Duodenal mucosa (tissue), 2 donors: ENCODE results near the gene PKD1L1.

Experiments used
- H3K27ac ChIP-seq: one replicate; pipeline ENCODE4 v1.7.0; 2013; ENCODE audit warnings: low read depth, low read length
- H3K27me3 ChIP-seq, 2 donors: one replicate each; pipeline ENCODE4 v1.7.0; 2013; ENCODE audit warnings: low read length in 2 of 2, control low read depth in 1 of 2; ENCODE audit not compliant: insufficient read depth in 2 of 2, control insufficient read depth in 1 of 2
- H3K36me3 ChIP-seq, 2 donors: one replicate each; pipeline ENCODE4 v1.7.0; 2013; ENCODE audit warnings: low read length in 2 of 2, control low read depth in 1 of 2; ENCODE audit not compliant: insufficient read depth in 2 of 2, control insufficient read depth in 1 of 2
- H3K4me1 ChIP-seq, 2 donors: one replicate each; pipeline ENCODE4 v1.7.0; 2013; ENCODE audit warnings: low read length in 2 of 2, control low read depth in 1 of 2; ENCODE audit not compliant: insufficient read depth in 2 of 2, control insufficient read depth in 1 of 2
- H3K4me3 ChIP-seq, 2 donors: one replicate each; pipeline ENCODE4 v1.7.0; 2013; ENCODE audit warnings: low read length in 2 of 2, low read depth in 1 of 2
- H3K9ac ChIP-seq, 2 donors: one replicate each; pipeline ENCODE4 v1.7.0; 2013; ENCODE audit warnings: low read length in 2 of 2, low read depth in 1 of 2
- H3K9me3 ChIP-seq, 2 donors: one replicate each; pipeline ENCODE4 v1.7.0; 2013; ENCODE audit warnings: low read length in 2 of 2, control low read depth in 1 of 2; ENCODE audit not compliant: control insufficient read depth in 1 of 2

The PKD1L1 gene

GRCh38 chr7:47962262-47962661 is 14.0 kb upstream of the PKD1L1 start:
- peaks cover 37 to 64% of the 10 kb centered on the region in 2 donors for H3K36me3 ChIP-seq
- H3K4me1 ChIP-seq, result peaks cover 4 to 8% of the 10 kb centered on the region in 2 donors
- H3K4me3 ChIP-seq, result no peak overlapping the region

GRCh38 chr7:47957156-47957555 is 8.9 kb upstream of the PKD1L1 start:
- Histone ChIP-seq H3K4me1 (peaks cover 0 to 3% of the 10 kb centered on the region in 2 donors), H3K27ac (no peak overlapping the region), H3K9me3 (no peaks in the 10 kb centered on the region), H3K36me3 (peaks cover 8 to 26% of the 10 kb centered on the region in 2 donors), H3K4me3 (no peak overlapping the region), H3K27me3 (no peaks in the 10 kb centered on the region), H3K9ac (no peak overlapping the region)

More at GRCh38 chr7:47962262-47962661, 14.0 kb upstream of the PKD1L1 start:
- Histone ChIP-seq H3K9me3 (no peaks in the 10 kb centered on the region), H3K9ac (no peak overlapping the region), H3K27ac (no peak overlapping the region), H3K27me3 (no peaks in the 10 kb centered on the region)

DNA sequence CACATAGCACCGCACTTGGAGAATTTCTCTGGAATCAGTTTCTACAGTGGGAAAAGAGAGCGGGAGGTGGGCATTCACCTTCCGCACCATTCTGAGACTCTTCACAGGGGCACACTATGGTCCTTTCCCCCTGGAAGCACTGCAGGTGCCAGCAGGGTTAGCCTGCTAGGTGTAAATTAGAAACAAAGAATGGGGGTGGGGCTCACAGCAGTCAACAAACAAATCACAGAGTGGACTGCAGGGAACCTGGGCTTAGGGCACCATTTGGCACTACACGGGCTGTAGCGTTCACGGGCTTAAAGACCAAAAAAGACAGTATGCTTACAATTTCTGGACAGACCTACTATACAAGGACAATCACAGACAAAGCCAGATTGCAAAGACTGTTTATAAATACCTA is 8.0 kb upstream of the PKD1L1 start:
- H3K4me1 ChIP-seq, result no peaks in the 10 kb centered on the region
- H3K9me3 ChIP-seq, result no peaks in the 10 kb centered on the region
- no peak overlapping the region for H3K27ac ChIP-seq
- no peaks in the 10 kb centered on the region for H3K27me3 ChIP-seq
- no peak overlapping the region for H3K4me3 ChIP-seq
- H3K9ac ChIP-seq, result no peak overlapping the region
- peaks cover 8 to 18% of the 10 kb centered on the region in 2 donors for H3K36me3 ChIP-seq

DNA sequence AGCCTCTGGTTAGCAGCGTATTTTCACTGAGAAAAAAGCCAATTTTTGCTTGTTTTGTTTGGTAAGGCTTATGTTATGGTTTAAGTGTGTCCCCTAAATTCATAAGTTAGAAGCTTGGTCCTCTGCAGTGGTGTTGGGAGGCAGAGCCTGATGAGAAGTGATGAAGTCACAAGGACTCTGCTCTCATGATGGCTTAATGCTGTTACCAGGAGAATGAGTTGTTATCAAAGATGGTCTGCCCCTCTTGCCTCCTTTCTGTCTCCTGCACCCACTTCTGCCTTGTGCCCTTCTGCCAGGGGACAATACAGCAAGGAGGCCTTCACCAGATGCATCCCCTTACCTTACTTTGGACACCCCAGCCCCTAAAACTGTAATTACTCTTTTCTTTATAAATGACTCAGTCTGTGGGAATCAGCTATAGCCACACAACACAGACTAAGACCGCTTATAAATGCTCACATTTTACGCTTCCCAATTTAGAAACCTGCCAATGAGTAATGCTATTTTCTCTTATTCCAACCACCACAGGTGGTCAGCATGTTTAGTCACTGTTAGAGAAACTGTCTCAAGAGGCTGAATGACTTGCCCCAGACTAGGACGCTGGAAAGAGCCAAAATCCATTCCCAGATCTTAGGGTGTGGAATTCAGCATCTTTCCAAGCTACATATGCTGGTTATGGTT is 6.1 kb upstream of the PKD1L1 start:
- Histone ChIP-seq H3K9ac (no peak overlapping the region), H3K27me3 (no peaks in the 10 kb centered on the region)

GRCh38 chr7:47953822-47954221 is 5.6 kb upstream of the PKD1L1 start:
- Histone ChIP-seq H3K27me3 (no peaks in the 10 kb centered on the region), H3K9ac (no peak overlapping the region), H3K4me1 (no peaks in the 10 kb centered on the region), H3K4me3 (no peak overlapping the region), H3K9me3 (no peaks in the 10 kb centered on the region), H3K36me3 (peaks cover 8 to 11% of the 10 kb centered on the region in 2 donors), H3K27ac (no peak overlapping the region)

More for the DNA sequence above, 6.1 kb upstream of the PKD1L1 start:
- Histone ChIP-seq H3K27ac (no peak overlapping the region), H3K4me3 (no peak overlapping the region), H3K9me3 (no peaks in the 10 kb centered on the region), H3K4me1 (no peaks in the 10 kb centered on the region), H3K36me3 (peaks cover 8 to 11% of the 10 kb centered on the region in 2 donors)

DNA sequence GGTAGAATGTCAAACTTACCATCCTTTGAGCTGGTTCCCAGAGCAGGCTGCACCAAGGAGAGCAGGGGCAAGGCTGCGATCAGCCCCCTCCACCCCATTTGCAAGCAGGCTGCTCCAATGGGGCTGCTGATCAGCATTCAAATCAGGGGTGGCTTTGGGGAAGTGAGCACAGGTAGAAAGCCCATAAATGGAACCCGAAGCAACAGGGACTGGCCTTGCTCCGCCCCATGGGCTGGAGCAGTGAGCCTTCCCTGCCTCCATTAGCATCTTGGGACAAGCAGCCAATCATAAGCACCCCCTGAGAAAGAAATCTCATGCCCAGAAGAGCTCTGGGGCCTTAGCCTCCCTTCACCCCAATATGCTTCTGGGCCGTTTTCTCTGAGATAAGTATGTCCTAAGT is 4.0 kb upstream of the PKD1L1 start:
- Histone ChIP-seq H3K4me1 (no peaks in the 10 kb centered on the region), H3K27me3 (no peaks in the 10 kb centered on the region), H3K4me3 (no peak overlapping the region), H3K9me3 (no peaks in the 10 kb centered on the region), H3K36me3 (peaks cover 8 to 11% of the 10 kb centered on the region in 2 donors), H3K9ac (no peak overlapping the region), H3K27ac (no peak overlapping the region)

DNA sequence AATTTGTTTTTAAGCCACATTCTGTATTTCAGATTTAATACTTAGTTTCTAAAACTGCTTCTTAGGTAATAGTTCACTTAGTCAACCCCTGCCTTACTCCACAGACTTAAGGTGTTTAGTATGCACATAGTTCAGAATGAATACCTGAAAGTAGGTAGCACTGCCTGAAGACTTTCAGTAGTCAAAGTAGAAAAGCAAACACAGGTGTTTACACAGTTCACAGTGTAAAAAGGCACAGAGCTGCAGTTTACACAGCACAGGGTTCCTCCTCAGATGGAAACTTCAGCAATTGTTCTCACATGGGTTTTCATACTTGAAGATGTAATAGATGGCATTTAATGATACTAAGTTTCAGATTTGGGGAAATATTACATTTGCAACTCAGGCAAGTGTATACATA is 3.1 kb upstream of the PKD1L1 start:
- Histone ChIP-seq H3K9me3 (no peaks in the 10 kb centered on the region), H3K4me1 (peaks cover 0 to 6% of the 10 kb centered on the region in 2 donors), H3K9ac (no peak overlapping the region), H3K36me3 (peaks cover 7 to 11% of the 10 kb centered on the region in 2 donors), H3K27ac (no peak overlapping the region), H3K27me3 (no peaks in the 10 kb centered on the region), H3K4me3 (no peak overlapping the region)

GRCh38 chr7:47950714-47951113 is 2.4 kb upstream of the PKD1L1 start:
- no peaks in the 10 kb centered on the region for H3K9me3 ChIP-seq
- H3K27ac ChIP-seq, result no peak overlapping the region
- peaks cover 0 to 7% of the 10 kb centered on the region in 2 donors for H3K4me1 ChIP-seq
- no peaks in the 10 kb centered on the region for H3K27me3 ChIP-seq
- no peak overlapping the region for H3K4me3 ChIP-seq
- no peak overlapping the region for H3K9ac ChIP-seq
- peaks cover 4 to 11% of the 10 kb centered on the region in 2 donors for H3K36me3 ChIP-seq

DNA sequence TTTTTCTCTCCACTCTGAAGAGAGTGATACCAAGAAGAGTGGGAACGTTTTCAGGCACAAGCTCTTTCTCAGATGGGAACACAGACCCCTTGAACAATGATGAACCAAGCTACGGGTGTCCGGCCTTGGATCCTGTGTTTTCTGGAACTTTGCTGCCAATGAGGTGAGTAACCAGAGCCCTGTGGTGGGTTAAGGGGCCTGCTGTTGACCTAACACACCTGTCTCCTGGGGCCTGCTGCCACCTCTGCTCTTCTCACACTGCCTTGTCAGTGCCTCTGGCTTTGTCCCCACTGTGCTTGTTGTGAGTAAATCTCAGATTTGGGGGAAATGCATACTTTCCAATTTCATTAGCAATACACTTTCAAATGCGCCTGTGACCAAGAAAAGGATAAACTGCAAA is 1.4 kb upstream of the PKD1L1 start:
- H3K9me3 ChIP-seq, result no peaks in the 10 kb centered on the region
- no peak overlapping the region for H3K9ac ChIP-seq
- H3K36me3 ChIP-seq, result peaks cover 0 to 7% of the 10 kb centered on the region in 2 donors
- H3K27ac ChIP-seq, result no peak overlapping the region
- H3K4me3 ChIP-seq, result no peak overlapping the region
- no peaks in the 10 kb centered on the region for H3K27me3 ChIP-seq
- H3K4me1 ChIP-seq, result peaks cover 0 to 7% of the 10 kb centered on the region in 2 donors

DNA sequence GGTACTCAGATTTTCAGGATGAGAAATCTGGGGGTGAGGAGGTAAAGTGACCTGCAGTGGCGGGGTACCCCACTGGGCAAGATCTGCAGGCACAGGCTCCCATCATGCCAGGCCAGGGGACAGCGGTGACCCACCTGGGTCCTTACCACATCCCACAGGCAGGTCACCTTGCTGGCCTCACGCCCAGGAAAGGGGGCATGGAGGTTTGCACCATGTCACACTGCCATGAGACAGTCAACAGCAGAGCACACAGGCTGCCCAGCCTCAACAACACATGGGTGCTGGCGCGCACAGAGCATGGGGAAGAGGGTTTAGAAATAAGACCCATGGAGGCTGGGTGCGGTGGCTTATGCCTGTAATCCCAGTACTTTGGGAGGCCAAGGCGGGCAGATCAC is 914 bp downstream of the PKD1L1 start:
- Histone ChIP-seq H3K36me3 (no peaks in the 10 kb centered on the region), H3K9me3 (no peaks in the 10 kb centered on the region), H3K9ac (no peak overlapping the region), H3K27me3 (no peaks in the 10 kb centered on the region), H3K4me3 (no peak overlapping the region), H3K4me1 (peaks cover 0 to 7% of the 10 kb centered on the region in 2 donors), H3K27ac (no peak overlapping the region)
